Lower leg skin (tissue), 3 donors: ENCODE measurements around the gene FRRS1.
A peak's percentile ranks its signal among the peaks of the same experiment; 100 is the strongest.

Experiments used
- CTCF ChIP-seq, 3 donors: fragments of 450-650 bp; IDR thresholded peaks; one replicate each; pipeline ENCODE4 v1.5.1; 2016; ENCODE audit warnings: antibody characterized with exemption in 3 of 3, mild to moderate bottlenecking in 3 of 3, moderate library complexity in 2 of 3
- POLR2A ChIP-seq, 2 donors: fragments of 450-650 bp; IDR thresholded peaks; one replicate each; pipeline ENCODE4 v1.6.1; 2016 to 2017; ENCODE audit warnings: antibody characterized with exemption in 2 of 2, mild to moderate bottlenecking in 1 of 2, moderate library complexity in 1 of 2

- TF ChIP-seq CTCF (IDR thresholded peaks at IDR 0.05) (peak in 1 of 3 donors; percentile 33), POLR2A (IDR thresholded peaks at IDR 0.05) (no peak)
These were observed 42.1 kb upstream of the FRRS1 start for GRCh38 chr1:99808391-99809115.
